ENCODE data around the gene LRRC75A.

DNA sequence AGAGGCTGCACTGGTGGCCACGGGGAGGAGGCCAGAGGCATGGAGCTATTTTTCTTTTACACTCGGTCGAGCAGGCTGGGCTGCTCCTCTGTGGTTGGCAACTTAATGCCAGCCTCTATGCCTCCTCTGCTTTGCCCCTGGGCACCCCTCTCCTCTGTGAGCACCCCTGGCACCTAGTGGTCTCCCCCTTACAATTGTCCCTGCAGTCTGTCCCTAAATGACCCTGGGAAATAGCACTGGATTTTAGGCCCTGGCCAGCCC, 27.0 kb downstream of the LRRC75A start:
- TF ChIP-seq GATA2 (IDR thresholded peaks at IDR 0.05; ENCODE audit: low read depth, low read length) (no peak), GATA3 (IDR thresholded peaks at IDR 0.05; ENCODE audit: low read depth, low read length) (no peak)

All from SH-SY5Y (cell line).